ENCODE measurements around the gene DNAH14.
A peak's percentile ranks its signal among the peaks of the same experiment; 100 is the strongest.

Gene DNAH14

GRCh38 chr1:225428068-225428880 lies 498.8 kb downstream of the DNAH14 start:
- peak; percentile 87 for DNase-seq (ENCODE audit: low read depth in 2 of 2)

DNA sequence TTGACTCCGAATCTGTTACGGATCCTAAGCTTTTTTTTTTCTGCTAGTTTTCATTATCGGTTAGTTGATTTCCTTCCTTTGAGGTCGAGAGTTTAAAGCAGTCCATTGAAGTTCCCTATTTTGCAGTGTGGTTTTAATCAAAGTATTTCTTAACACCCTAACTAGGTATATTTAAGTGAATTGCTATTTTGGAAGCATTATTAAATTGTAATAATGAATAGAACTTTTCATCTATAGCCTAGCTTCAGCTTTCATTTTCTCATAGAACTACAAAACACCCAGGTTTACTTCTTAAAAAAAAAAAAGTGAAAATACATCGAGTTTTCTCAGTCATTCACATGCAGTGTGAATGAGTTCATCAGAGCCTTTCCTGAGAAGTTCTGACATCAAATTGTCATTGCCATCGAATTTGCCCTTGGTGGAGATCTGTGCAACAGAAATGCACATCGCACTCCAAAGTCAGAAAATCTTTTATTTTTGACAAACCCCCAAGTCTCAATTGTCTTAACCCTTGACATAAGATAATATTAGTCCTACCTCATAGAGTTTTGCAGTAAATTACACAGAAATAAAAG lies 499.5 kb downstream of the DNAH14 start:
- no peak for DNase-seq (ENCODE audit: low read depth in 2 of 2)

GRCh38 chr1:225430301-225430700 lies 500.8 kb downstream of the DNAH14 start:
- DNase-seq (ENCODE audit: low read depth in 2 of 2), result no peak

DNA sequence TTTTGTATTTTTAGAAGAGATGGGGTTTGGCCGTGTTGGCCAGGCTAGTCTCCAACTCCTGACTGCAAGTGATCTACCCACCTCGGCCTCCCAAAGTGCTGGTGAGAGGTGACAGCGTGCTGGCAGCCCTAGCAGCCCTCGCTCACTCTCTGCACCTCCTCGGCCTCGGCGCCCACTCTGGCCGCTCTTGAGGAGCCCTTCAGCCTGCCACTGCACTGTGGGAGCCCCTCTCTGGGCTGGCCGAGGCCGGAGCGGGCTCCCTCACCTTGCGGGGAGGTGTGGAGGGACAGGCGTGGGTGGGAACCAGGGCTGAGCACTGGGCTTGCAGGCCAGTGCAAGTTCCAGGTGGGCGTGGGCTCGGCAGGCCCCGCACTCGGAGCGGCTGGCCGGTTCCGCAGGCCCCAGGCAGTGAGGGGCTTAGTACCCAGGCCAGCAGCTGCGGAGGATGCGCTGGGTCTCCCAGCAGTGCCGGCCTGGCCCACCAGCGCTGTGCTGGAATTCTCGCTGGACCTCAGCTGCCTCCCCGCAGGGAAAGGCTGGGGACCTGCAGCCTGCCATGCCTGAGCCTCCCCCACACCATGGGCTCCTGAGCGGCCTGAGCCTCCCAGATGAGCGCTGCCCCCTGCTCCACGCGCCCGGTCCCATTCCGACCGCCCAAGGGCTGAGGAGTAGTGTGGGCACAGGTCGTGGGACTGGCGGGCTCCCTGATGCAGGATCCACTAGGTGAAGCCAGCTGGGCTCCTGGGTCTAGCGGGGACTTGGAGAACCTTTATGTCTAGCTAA lies 501.8 kb downstream of the DNAH14 start:
- no peak for DNase-seq (ENCODE audit: low read depth in 2 of 2)

GRCh38 chr1:225434046-225434445 lies 504.6 kb downstream of the DNAH14 start:
- no peak for DNase-seq (ENCODE audit: low read depth in 2 of 2)

GRCh38 chr1:225435076-225435475 lies 505.6 kb downstream of the DNAH14 start:
- no peak for DNase-seq (ENCODE audit: low read depth in 2 of 2)

DNA sequence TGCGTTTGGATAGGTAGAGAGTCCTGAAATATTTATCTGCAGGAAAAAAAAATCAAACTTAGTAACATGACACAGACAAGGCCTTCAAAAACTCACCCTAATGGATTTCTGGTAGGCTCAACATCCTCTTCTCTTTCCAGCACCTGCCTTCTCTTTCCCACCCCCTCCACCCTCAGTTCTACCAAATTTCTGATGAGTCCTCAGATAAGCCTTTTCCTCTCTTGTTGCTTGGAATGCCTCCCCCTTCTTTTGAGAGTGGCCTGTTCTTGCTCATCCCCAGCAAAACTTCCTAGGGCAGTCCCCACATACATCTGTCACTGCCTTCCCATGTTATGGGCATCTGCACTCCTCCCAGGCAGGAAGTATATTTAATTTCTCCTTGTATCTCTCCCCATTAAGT lies 506.0 kb downstream of the DNAH14 start:
- DNase-seq (ENCODE audit: low read depth in 2 of 2), result no peak

GRCh38 chr1:225435957-225436392 lies 506.5 kb downstream of the DNAH14 start:
- DNase-seq (ENCODE audit: low read depth in 2 of 2), result no peak

DNA sequence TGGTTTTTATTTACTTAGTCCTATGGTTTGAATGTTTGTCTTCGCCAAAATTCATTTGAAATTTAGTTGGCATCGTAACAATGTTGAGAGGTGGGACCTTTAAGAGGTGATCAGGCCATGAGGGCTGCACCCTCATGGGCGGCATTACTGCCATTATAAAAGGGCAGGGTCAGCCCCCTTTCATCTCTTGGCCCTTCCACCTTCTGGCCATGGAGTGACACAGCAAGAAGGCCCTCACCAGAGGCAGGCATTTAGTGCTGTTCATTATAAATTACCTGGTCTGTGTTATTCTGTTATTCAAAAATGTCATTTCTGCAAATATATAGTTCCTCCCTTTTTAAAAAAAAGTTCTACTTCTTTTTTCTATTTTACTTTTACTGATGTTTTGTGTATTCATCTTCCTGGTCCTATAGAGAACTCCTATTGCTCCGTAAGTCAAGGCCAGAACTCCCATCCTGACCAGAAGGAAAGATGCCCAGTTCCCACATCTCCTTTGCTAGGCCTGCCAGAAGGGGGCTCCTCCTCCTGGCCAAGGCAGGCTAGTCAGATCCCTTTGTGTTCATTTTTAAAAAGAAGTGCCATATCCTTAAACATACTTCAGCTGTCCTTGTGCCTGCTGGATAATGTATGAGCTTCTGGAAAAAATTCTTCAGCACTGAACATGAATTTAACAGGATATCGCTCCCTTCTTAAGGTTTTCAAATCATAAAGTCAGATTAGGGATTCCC lies 508.4 kb downstream of the DNAH14 start:
- DNase-seq (ENCODE audit: low read depth in 2 of 2), result no peak

- no peak for DNase-seq (ENCODE audit: low read depth in 2 of 2)
Observed at GRCh38 chr1:225440380-225441221, 511.1 kb downstream of the DNAH14 start.

DNA sequence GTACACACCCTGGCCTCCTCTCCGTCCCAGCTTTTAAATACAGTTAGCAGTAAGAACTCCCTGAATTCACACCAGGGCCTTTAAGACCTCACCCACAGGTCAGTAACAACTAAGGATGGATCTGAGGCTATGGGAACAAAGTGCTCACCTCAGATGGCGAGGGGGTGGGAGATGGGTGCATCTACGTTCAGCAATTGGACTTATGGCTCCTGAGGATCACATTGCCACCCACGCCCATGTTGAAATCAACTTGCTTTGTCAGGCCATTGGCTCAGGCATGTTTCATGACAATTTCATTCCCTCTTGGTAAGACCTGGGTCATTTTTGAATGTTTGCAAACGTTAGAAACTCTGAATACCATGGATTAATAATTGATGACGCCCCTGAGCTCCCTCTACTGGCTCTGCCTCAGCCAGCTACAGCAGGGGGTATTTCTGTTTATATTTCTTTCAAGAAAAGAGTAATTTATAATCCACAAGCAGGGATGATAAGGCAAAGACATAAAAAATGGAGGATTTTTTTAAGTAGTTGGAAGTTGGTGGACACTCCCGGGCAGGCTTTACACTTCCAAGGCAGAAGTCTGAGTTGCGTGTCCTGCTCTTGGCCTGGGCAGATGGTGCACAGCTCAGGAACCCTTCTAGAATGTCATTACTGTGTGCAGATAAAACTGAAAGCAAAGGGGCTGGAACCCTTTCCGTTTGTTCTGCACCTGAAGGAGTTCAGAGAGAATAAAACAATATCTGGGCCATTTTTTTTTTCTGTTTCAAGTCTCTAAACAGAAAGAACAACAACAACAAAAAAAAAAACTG lies 512.0 kb downstream of the DNAH14 start:
- DNase-seq (ENCODE audit: low read depth in 2 of 2), result no peak

GRCh38 chr1:225442123-225442505 lies 512.6 kb downstream of the DNAH14 start:
- DNase-seq (ENCODE audit: low read depth in 2 of 2), result no peak

DNA sequence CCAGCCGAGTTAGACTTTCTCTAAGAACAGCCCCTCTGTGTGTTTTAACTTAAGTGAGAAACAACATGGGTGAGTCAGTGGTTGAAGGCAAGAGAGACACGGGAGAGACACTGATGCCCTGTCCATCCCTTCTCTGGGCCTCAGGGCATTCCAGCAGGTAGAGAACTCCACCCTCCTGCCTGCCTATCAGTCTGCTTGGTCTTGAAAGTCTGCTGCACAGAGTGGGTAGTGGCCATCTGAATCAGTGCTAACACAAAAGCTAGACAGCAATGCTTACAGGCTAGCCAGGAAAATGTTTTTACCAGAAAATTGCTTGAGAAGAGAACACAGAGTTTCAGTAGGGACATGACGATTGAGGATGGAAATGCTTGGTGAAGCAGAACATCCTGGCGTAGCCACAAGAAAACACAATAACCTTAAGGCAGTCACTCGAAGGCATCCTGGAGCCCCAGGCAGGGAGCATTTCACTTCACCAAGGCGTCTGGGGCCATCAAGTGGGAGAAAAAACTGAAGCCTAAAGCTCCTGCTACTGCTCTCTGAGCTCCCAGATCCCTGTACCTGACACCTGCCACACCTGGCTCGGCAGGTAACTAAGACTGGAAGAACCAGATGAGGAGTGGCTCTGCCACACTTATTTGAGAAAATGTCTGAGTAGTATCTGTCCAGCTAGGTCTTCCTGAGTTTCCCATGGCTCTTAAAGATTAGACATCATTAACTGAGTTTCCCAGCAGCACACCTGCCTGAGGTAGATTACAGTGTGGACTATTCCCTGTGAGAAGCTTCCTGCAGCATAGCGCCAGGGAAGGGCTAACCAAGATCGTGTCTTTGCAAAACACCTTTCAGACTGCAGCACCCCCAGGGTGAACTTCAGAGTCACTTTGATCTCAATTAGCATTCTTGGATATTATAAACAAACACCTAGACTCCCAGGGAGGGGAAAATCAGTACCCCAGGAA lies 516.4 kb downstream of the DNAH14 start:
- no peak for DNase-seq (ENCODE audit: low read depth in 2 of 2)

- no peak for DNase-seq (ENCODE audit: low read depth in 2 of 2)
Observed at GRCh38 chr1:225446595-225446960, 517.1 kb downstream of the DNAH14 start.

GRCh38 chr1:225446981-225447615 lies 517.6 kb downstream of the DNAH14 start:
- no peak for DNase-seq (ENCODE audit: low read depth in 2 of 2)

- no peak for DNase-seq (ENCODE audit: low read depth in 2 of 2)
Observed at GRCh38 chr1:225447650-225448089, 518.2 kb downstream of the DNAH14 start.

GRCh38 chr1:225448146-225448805 lies 518.8 kb downstream of the DNAH14 start:
- no peak for DNase-seq (ENCODE audit: low read depth in 2 of 2)
